ENCODE results near the gene HNRNPA2B1. TPM values are rescaled to one million over a fixed set of nuclear protein-coding genes. Genes with fewer than 3 reads are reported as not detected.

The HNRNPA2B1 gene
- total RNA-seq, 1 experiment from 2014 or later = 1,137 TPM

GRCh38 chr7:26192485-26193087, 8.0 kb downstream of the HNRNPA2B1 start:
- H4K5ac ChIP-seq (ENCODE audit: insufficient read length, low read depth, low read length) = no peak overlapping the region
- no peak overlapping the region for H3K4me2 ChIP-seq (ENCODE audit: insufficient read depth, insufficient read length, low read length)
- no peak overlapping the region for H2AFZ ChIP-seq (ENCODE audit: low read length)
- H3K27me3 ChIP-seq (ENCODE audit: insufficient read depth, low read length) = no peaks in the 10 kb centered on the region
- Mint-ChIP-seq H3K27ac (peak overlapping the region in 1 of 3 experiments; percentile 92; a peak in 2 of 7 replicates), H3K4me1 (peaks cover 41 to 57% of the 10 kb centered on the region in 2 experiments), H3K9me3 (0 out of 5 replicates have a peak, but pooled peaks cover 0 to 2% of the 10 kb centered on the region in 2 experiments), H3K36me3 (ENCODE audit: insufficient read depth in 1 of 3, low read depth in 3 of 3) (peaks cover 77 to 94% (median 86%) of the 10 kb centered on the region in 3 experiments), H3K4me3 (peak overlapping the region in 1 of 2 experiments; percentile 12; a peak in 1 of 5 replicates), H3K27me3 (ENCODE audit: low read depth) (no peaks in the 10 kb centered on the region; the same call in 1 of the 2 replicates)
- H3K14ac ChIP-seq (ENCODE audit: insufficient read depth, low read length) = no peak overlapping the region
- no peak overlapping the region for H3K9ac ChIP-seq (ENCODE audit: extremely low read depth, insufficient read length, low read length)
- H4K20me1 ChIP-seq (ENCODE audit: control insufficient read depth, insufficient read depth, insufficient read length) = no peaks in the 10 kb centered on the region
- no peak overlapping the region for H2AK5ac ChIP-seq (ENCODE audit: insufficient read length, low read length)
- WGBS (ENCODE audit: extremely low coverage, insufficient read length, low lambda C conversion rate) = no CpG with 5 or more reads among the region's 3 CpGs
- no peak overlapping the region for H3K56ac ChIP-seq (ENCODE audit: insufficient read length, low read depth, low read length)
- H3K4me1 ChIP-seq (ENCODE audit: insufficient read depth, low read length) = peaks cover 2% of the 10 kb centered on the region
- no peak overlapping the region for H3K27ac ChIP-seq (ENCODE audit: insufficient read length, low read depth, low read length)
- H2BK20ac ChIP-seq (ENCODE audit: low read depth, low read length, poor library complexity, severe bottlenecking) = no peak overlapping the region
- H3K18ac ChIP-seq (ENCODE audit: insufficient read length, low read depth, low read length) = no peak overlapping the region
- no peak overlapping the region for H3K4ac ChIP-seq (ENCODE audit: low read depth, low read length)
- H4K8ac ChIP-seq (replicated peaks; ENCODE audit: insufficient read length, low read depth, low read length) = no peak overlapping the region
- H3K23me2 ChIP-seq (ENCODE audit: insufficient read length, low read depth, low read length, poor library complexity, severe bottlenecking) = no peaks in the 10 kb centered on the region
- H4K91ac ChIP-seq (ENCODE audit: insufficient read length, low read depth, low read length) = no peak overlapping the region
- H3K9me3 ChIP-seq (ENCODE audit: control insufficient read depth, low read depth, low read length) = no peaks in the 10 kb centered on the region
- no peak overlapping the region for H2BK5ac ChIP-seq (ENCODE audit: insufficient read length, low read length)
- H3K79me1 ChIP-seq (ENCODE audit: insufficient read depth, low read depth, low read length, poor library complexity, severe bottlenecking) = peaks cover 3% of the 10 kb centered on the region
- no peak overlapping the region for H3T11ph ChIP-seq (ENCODE audit: low read length)
- DNase-seq = no peak
- TF ChIP-seq CTCF (conservative IDR thresholded peaks at IDR 0.05) = no peak
- H3K23ac ChIP-seq (ENCODE audit: insufficient read length, low read depth, low read length) = no peak overlapping the region
- H2BK15ac ChIP-seq (ENCODE audit: low read depth, low read length) = no peak overlapping the region
- peaks cover 22% of the 10 kb centered on the region for H3K79me2 ChIP-seq (ENCODE audit: insufficient read depth, low read length)
- H2BK120ac ChIP-seq (ENCODE audit: low read depth, low read length, poor library complexity, severe bottlenecking) = no peak overlapping the region
- no peak overlapping the region for H2BK12ac ChIP-seq (ENCODE audit: insufficient read length, low read depth, low read length)
